Ishikawa (cell line): ENCODE measurements around the gene DNTT.
A peak's percentile ranks its signal among the peaks of the same experiment; 100 is the strongest.

Experiments
- CEBPB ChIP-seq: IDR thresholded peaks from 2 replicates; pipeline ENCODE4 v1.6.1; 2012
- CREB1 ChIP-seq: IDR thresholded peaks from 2 replicates; pipeline ENCODE4 v1.6.1; 2012; ENCODE audit warnings: low read depth
- EGR1 ChIP-seq: IDR thresholded peaks from 2 replicates; pipeline ENCODE4 v1.6.1; 2012
- EP300 ChIP-seq: IDR thresholded peaks from 2 replicates; pipeline ENCODE4 v1.6.1; 2012; ENCODE audit warnings: borderline replicate concordance
- FOXM1 ChIP-seq: IDR thresholded peaks from 2 replicates; pipeline ENCODE4 v1.6.1; 2012; ENCODE audit warnings: low read depth, borderline replicate concordance
- MAX ChIP-seq: IDR thresholded peaks from 2 replicates; pipeline ENCODE4 v1.6.1; 2012
- NFIC ChIP-seq: IDR thresholded peaks from 2 replicates; pipeline ENCODE4 v1.6.1; 2012
- RAD21 ChIP-seq: IDR thresholded peaks from 2 replicates; pipeline ENCODE4 v1.6.1; 2012; ENCODE audit warnings: low read depth
- REST ChIP-seq: IDR thresholded peaks from 2 replicates; pipeline ENCODE4 v1.6.1; 2012; ENCODE audit warnings: low read depth, mild to moderate bottlenecking
- TAF1 ChIP-seq: IDR thresholded peaks from 2 replicates; pipeline ENCODE4 v1.6.1; 2012; ENCODE audit warnings: low read depth, mild to moderate bottlenecking
- TCF12 ChIP-seq: IDR thresholded peaks from 2 replicates; pipeline ENCODE4 v1.6.1; 2012; ENCODE audit warnings: low read depth
- TEAD4 ChIP-seq: IDR thresholded peaks from 2 replicates; pipeline ENCODE4 v1.6.1; 2012
- USF1 ChIP-seq: IDR thresholded peaks from 2 replicates; pipeline ENCODE4 v1.6.1; 2012
- YY1 ChIP-seq: IDR thresholded peaks from 2 replicates; pipeline ENCODE4 v1.6.1; 2012; ENCODE audit warnings: low read depth
- ZBTB7A ChIP-seq: IDR thresholded peaks from 2 replicates; pipeline ENCODE4 v1.6.1; 2012; ENCODE audit warnings: low read depth

The DNTT gene

GRCh38 chr10:96275685-96276418 is 28.4 kb upstream of the DNTT start:
- TF ChIP-seq TCF12 (no peak), EP300 (no peak), CEBPB (no peak), RAD21 (no peak), MAX (no peak), TEAD4 (no peak), NFIC (peak; percentile 38; the same call in 1 of the 2 replicates), YY1 (no peak)

GRCh38 chr10:96276426-96276825 is 27.8 kb upstream of the DNTT start:
- TF ChIP-seq TCF12, result no peak
- TF ChIP-seq EP300, result no peak
- no peak for TF ChIP-seq USF1
- no peak for TF ChIP-seq MAX
- TF ChIP-seq TEAD4, result no peak
- no peak for TF ChIP-seq CREB1
- no peak for TF ChIP-seq TAF1
- TF ChIP-seq REST, result no peak
- no peak for TF ChIP-seq CEBPB

GRCh38 chr10:96276831-96277230 is 27.4 kb upstream of the DNTT start:
- TF ChIP-seq USF1, result no peak
- no peak for TF ChIP-seq TAF1
- TF ChIP-seq CREB1, result no peak
- TF ChIP-seq TCF12, result no peak
- no peak for TF ChIP-seq ZBTB7A
- no peak for TF ChIP-seq NFIC
- no peak for TF ChIP-seq FOXM1
- no peak for TF ChIP-seq EGR1
- TF ChIP-seq YY1, result no peak
- no peak for TF ChIP-seq EP300
- no peak for TF ChIP-seq TEAD4
- no peak for TF ChIP-seq MAX
- no peak for TF ChIP-seq CEBPB
- no peak for TF ChIP-seq RAD21
- no peak for TF ChIP-seq REST

DNA sequence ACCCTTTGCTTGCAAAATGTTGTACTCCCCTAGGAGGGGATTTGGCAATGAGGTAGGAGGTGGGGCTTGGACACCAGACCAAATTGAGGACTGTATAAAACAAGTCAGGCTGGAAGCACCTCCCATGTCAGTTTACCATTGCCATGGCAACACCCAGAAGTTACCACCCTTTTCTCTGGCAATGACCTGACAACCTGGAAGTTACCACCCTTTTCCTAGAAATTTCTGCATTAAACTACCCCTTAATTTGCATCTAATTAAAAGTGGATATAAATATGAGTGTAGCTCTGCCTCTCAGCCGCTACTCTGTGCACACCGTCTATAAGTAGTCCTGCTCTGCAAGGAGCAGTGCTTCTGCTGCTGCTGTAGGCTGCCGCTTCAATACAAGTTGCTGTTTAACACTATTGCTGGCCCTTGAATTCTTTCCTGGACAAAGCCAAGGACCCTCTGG is 25.0 kb upstream of the DNTT start:
- TF ChIP-seq CREB1 (no peak), FOXM1 (no peak), NFIC (no peak), TEAD4 (no peak)

GRCh38 chr10:96280859-96281258 is 23.4 kb upstream of the DNTT start:
- TF ChIP-seq CEBPB (no peak), TEAD4 (no peak), USF1 (no peak)

- TF ChIP-seq TAF1 (no peak), EP300 (no peak), RAD21 (no peak)
These were observed 22.7 kb upstream of the DNTT start for GRCh38 chr10:96281444-96282029.
